Measurements from ENCODE around the gene ZNF580. TPM values are rescaled to one million over a fixed set of nuclear protein-coding genes. Genes with fewer than 3 reads are reported as not detected.

The ZNF580 gene
- total RNA-seq, 4 donors from 2014 or later, result 11.4 to 20.5 (median 13.8) TPM

DNA sequence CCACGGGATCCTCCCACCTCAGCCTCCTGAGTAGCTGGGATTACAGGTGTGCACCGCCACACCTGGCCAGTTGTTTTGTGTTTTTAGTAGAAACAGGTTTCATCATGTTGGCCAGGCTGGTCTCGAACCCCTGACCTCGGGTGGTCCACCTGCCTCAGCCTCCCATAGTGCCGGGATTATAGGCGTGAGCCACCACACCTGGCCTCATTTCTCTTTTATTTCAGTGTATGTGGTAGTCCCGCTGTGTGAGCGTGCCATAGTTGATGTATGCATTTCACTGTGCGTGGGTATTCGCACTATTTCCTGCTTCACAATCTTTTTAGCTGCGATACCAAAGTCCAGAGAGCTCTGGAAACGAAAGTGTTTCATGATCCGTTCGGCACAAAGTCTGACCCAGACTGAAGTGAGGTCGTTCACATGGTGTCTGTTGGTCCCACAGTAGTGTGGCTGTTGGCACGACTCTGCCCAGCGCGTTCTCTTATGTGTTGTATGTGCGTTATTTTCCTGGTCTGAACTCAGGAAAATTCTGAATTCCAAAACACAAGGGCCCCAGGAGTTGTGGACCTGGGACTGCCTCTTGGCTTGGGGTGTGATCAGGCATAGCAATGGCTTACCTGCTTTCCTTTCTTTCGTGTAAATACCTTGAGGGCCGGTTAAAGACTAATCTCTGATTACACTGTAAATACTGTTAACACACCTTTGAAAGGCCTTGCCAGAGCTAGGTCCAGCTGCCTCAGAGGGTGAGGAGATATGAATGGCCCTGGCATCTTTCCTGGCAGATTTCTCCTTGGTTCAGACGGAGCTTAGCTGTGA is 42.9 kb downstream of the ZNF580 start:
- no peak for DNase-seq (ENCODE audit: low spot score)
- TF ChIP-seq, protein P1, sequence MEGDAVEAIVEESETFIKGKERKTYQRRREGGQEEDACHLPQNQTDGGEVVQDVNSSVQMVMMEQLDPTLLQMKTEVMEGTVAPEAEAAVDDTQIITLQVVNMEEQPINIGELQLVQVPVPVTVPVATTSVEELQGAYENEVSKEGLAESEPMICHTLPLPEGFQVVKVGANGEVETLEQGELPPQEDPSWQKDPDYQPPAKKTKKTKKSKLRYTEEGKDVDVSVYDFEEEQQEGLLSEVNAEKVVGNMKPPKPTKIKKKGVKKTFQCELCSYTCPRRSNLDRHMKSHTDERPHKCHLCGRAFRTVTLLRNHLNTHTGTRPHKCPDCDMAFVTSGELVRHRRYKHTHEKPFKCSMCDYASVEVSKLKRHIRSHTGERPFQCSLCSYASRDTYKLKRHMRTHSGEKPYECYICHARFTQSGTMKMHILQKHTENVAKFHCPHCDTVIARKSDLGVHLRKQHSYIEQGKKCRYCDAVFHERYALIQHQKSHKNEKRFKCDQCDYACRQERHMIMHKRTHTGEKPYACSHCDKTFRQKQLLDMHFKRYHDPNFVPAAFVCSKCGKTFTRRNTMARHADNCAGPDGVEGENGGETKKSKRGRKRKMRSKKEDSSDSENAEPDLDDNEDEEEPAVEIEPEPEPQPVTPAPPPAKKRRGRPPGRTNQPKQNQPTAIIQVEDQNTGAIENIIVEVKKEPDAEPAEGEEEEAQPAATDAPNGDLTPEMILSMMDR (IDR thresholded peaks at IDR 0.05), result no peak
- ATAC-seq (ENCODE audit: low FRiP score), result no peak

DNA sequence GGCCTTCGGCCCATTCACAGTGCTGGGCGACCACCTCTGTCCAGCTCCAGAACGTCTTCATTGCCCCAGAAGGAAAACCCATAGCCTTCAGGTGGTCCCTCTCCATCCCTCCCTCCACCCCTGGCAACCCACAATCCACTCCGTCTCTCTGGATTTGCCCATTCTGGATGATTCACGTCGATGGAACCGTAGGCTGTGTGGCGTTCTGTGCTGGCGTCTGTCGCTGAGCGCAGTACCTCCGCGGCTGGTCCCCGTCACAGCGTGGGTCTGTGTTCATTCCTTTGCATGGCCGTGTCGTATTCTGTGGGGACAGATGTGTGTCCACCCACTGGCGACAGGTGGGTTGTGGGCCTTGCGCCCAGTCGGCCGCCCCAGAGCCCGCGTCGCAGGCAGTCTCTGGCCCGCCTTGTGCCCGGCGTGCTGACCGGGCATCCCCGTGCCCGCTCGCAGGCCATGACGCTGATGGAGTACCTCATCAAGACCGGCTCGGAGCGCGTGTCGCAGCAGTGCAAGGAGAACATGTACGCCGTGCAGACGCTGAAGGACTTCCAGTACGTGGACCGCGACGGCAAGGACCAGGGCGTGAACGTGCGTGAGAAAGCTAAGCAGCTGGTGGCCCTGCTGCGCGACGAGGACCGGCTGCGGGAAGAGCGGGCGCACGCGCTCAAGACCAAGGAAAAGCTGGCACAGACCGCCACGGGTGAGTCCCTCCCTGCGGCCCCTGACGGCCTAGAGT is 44.3 kb downstream of the ZNF580 start:
- ATAC-seq (ENCODE audit: low FRiP score) (no peak), DNase-seq (ENCODE audit: low spot score) (no peak)
- TF ChIP-seq, protein P1 (IDR thresholded peaks at IDR 0.05), result no peak

DNA sequence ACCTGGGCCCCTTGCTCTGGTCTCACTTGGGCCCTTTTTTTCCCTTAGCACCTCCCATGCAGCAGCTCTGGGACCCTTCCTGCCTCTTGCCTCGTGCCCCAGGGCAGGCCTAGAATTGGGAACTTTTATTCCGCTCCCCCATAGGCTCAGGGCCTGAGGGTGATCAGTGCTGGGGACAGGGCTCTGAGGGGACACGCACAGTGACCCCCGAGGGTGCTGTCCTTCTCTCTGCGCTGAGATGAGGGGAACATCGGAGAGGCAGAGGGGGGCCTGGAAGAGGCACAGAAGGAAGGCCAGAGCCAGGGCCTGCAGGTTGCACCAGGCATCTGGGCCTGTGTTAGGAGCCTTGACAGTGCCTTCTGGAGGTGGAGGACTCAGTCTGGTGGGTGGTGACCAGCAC is 45.0 kb downstream of the ZNF580 start:
- DNase-seq (ENCODE audit: low spot score) (no peak), ATAC-seq (ENCODE audit: low FRiP score) (no peak)
- TF ChIP-seq, protein P1 (IDR thresholded peaks at IDR 0.05), result no peak

DNA sequence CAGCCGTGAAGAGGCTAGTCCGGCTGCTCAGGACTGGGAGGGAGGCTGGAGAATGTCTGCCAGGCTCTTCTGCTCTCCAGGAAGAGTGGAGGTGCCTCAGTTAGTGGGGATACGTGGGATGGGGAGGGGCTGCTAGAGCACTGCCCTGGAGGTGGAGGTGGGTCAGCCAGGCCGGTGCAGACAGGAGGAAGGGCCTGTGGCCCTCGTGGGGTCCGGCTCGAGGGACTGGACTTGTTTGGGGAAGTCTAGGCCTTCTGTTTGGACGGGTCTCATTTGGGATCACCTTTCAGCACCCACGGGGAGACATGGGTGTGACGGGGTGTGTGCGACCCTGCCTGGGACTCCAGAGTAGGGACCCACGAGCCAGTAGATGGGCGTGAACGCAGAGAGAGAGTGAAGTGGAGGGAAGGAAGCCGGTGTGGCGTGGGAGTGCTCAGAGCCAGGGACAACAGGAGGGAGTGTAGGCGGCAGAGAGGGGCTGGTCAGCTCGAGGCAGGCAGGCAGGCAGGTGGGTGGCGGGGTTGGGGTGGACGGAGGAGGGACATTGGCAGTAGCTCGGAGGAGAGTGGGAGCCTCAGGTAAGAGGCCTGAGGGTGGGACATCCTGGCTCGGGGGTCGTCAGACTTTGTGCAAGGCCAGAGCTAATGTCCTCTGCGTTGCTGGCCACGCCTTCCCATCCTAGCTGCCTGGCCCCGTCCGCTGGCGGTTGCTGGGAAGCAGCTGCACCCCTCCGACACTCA is 45.7 kb downstream of the ZNF580 start:
- ATAC-seq (ENCODE audit: low FRiP score), result no peak
- no peak for DNase-seq (ENCODE audit: low spot score)
- TF ChIP-seq, protein P1 (IDR thresholded peaks at IDR 0.05), result no peak

DNA sequence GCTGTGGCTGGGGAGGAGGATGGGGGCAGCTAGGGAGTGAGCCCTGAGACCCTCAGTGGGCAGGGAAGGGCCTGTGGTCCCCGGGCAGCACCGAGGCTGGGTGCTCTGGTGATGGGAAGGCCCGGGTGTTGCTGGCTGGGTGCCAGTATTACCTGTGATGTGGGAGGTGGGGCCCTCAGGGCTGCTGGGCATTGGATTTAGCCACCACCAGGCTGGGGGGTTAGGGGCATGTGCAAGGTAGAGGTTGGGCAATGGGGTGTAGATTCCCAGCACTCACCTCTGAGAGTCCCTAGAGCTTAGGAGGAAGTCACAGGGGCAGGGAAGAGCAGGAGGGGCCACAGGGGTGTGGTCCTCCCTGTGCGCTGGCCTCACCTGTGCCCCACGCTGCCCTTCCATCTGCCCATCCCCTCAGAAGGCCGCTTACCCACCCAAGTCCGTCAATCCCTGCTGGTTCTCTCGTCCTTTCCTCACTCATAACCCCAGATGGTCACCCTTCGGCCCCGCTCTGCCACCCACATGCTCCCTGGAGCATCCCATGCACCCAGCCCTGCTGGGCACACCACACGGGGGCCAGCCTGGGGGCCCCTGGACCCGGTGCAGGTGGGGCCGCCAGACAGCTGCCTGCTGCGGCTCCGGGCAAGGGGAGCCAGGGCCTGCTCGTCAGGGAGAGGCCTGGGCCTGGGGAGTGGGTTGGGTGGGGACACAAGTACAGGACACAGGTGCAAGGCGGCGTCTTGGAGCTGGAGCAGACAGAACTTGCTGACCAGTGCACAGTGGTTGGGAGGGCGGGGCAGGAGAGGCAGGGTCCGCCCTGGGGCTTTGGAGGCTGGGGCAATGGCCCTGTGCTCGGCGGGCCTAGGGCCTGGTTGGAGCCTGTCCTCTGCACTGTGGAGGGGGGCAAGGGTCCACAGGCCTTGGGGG is 46.7 kb downstream of the ZNF580 start:
- TF ChIP-seq, protein P1 (IDR thresholded peaks at IDR 0.05), result no peak
- ATAC-seq (ENCODE audit: low FRiP score) (no peak), DNase-seq (ENCODE audit: low spot score) (no peak)
